GM21786 (cell line): ENCODE results near the gene SP5.
"Not testable (repeated sequence)": the region's sequence is repeated elsewhere in the genome, so short reads cannot be mapped to it uniquely, and the experiment has no call there.

ENCODE experiments used
- ATAC-seq: cut with Tn5 transposase; IDR thresholded peaks from one replicate; pipeline ENCODE4 v1.9.1; 2021; ENCODE audit not compliant: unreplicated experiment

Gene SP5

DNA sequence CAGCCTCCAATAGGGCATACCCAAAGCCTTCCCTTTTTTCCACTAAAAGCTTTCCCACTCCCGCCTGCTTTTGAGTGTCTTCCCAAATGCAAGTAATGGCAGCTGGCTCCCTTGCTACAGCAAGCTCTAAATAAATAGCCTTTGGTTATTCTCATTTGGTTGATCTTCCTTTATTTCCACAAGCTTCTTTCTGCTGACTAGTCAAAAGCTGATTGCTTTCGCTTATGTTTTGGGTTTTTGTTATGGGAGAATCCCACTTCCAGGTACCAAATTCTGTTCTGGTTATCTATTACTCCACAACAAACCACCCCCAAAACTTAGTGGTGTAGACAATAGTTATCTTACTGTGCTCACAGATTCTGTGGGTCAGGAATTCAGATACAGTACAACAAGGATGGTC lies 22.3 kb downstream of the SP5 start:
- no peak for ATAC-seq

DNA sequence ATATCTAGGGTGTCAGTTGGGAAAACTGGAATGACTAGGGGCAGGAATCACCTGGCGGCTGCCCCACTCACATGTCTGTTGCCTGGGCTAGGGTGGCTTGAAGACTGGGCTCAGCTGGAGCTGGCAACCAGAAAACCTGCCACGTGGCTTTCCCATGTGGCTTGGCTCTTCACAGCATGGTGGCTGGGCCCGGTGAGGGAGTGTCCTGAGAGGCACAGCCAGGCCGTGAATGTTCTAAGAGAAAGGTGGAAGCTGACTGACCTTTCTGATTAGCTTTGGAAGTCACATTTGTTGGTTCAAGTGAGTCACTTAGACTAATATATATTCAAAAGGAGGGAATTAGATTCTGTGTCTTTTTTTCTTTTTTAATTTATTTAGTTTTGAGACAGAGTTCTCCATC lies 22.7 kb downstream of the SP5 start:
- ATAC-seq, result no peak

DNA sequence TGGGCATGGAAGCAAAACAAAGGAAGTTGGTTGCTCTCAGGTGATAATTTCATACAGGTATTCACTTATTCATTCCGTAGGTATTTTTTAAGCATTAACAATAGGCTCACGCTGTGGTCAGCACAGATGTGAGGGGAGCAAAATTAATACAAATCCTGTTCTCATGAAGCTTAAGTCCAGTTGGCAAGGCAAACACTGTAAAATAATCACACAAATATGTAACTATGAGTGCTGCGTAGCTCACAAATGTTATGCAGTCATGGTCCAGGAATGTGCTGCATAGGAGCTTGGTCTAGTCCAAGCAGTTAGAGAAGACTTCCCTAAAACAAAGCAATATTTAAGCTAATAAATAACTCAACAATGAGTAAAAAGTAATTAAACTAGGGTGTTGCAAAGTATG lies 23.9 kb downstream of the SP5 start:
- ATAC-seq, result no peak

DNA sequence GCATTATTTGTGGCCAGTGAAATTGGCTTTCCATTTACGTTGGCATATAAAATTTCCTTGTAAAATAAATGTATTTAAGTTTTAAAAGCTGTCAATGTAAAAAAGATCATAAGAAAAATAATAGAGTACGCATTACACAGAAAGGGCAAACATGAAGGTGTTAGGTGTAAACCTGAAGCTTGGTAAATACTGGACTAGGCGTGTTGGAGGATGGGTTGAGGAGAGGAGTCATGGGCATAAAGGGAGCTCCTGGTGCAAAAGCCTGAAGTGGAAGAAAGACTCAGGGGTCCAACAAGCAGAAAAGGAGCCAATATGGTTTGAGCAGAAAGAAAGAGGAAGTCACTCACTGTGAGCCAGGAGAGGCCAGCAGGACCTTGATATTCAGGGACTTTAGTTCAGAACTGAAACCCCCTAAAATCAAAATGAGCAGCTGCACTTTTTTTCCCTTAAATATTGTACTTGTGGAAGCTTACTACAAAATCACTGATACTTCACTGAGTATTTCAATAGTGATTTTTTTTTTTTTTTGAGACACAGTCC lies 24.4 kb downstream of the SP5 start:
- ATAC-seq, result no peak

DNA sequence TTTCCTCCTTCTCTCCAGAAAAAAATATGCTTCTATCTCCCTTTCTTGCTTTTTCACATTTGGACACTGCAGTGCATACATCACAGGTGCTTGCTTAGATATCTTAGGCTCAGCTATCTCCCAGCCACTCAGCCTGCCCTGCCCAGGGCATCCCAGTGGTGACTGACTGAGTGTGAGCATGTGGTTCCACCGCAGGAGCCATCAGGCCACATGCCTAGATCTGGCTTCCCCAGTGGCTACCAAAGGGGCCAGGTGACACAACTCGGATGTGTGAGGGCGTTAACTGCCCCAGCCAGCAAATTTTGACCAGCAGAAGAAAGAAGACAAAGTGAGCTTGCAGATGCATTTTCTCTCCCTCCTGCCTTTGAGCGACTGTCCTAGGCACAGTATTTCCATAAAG lies 25.5 kb downstream of the SP5 start:
- no peak for ATAC-seq

DNA sequence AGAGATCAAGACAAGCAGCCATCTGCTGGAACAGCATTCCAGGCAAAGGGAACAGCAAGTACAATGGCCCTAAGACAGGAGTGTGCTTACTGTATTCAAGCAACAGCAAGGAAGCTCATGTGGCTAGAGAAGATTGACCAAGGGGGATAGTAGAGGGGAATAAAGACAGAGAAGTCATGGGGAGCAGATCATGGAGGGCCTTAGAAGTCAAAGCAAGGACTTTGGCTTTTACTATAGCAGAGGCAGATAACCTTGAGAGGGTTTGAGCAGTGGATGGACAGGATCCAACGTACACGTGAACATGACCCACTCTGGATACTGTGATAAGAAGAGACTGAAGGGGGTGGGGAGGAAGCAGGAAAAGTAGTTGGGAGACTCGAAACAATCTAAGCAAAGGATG lies 26.9 kb downstream of the SP5 start:
- ATAC-seq, result no peak

DNA sequence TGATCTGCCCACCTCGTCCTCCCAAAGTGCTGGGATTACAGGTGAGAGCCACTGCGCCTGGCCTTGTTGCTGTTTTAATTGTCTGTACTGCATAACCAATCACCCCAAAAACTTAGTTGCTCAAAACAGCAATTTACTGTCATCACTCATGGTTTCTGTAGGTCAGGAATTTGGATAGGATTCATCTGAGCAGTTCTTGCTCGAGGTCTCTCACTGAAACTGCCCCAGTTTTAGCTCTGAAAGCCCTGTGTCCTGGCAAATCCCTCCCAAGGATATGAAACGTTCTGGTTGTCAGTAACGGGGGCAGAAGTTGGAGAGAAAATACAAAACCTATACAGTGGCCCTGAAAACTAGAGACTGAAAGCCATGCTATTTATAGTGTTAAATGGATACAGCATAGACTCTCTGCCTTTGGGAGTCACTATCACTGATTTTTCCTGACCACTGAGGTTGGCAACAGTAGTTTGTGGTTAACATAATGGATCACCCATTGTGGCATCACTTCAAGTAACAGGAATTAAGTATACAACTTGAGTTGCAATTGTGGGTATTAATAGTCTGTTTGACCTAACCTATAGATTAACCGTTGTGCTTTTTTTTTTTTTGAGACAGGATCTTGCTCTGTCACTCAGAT lies 27.9 kb downstream of the SP5 start:
- no peak for ATAC-seq

DNA sequence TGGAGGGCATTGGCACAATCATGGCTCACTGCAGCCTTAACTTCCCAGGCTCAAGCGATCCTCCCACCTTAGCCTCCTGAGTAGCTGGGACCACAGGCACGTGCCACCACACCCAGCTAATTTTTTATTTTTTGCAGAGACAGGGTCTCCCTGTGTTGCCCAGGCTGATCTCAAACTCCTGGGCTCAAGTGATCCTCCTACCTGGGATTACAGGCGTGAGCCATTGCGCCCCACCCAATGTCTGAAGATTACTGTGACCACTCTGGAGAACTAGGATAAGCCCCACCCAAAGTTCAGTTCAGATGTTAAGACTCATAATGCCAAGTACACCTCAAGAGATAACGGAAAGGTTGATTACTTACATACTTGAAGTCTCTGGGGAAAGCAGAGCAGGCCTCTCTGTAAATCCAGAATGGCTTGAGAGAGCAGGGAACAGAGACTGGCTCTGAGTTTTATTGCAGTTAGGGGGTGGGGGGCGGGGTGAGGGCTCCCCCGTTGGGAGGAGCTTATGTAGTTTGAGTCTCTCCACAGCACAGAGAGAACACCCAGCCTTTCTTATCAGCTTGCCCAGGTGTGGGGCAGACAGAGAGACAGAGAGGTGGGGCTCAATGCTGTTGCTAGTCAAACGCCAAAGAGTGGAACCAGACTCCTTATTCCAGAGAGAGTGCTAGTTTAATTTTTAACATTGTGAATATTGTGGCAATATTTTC lies 28.5 kb downstream of the SP5 start:
- ATAC-seq, result no peak

DNA sequence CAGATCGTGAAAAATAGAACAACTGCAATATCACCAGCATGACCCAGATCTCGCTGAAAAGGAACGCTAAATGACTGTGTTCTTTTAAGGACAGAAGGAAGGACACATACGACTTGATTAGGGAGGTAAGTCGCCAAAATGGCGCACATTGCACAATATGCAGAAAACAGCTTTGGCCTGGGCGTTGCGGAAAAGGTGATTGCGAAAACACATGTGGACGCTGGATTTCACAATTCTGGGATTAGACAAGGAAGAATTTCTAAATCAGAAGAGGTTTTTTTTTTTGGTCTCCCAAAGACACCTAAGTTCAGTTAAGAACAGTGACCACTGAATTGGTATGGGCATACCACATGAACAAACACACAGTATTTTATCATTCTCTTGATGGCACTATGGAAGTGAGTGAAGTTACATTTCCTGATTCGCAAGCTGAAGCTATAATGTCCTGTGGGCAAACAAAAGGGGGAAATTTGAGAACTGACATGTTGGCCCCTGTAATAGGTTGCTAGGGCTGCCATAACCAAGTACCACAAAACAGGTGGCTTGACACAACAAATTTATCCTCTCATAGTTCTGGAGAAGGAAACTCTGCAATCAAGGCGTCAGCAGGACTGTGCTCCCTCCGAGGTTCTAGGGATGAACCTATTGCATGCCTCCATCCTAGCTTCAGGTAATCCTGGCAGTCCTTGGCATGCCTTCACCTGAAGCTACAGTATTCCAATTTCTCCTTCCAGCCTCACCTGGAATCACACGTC lies 29.3 kb downstream of the SP5 start:
- ATAC-seq, result no peak

DNA sequence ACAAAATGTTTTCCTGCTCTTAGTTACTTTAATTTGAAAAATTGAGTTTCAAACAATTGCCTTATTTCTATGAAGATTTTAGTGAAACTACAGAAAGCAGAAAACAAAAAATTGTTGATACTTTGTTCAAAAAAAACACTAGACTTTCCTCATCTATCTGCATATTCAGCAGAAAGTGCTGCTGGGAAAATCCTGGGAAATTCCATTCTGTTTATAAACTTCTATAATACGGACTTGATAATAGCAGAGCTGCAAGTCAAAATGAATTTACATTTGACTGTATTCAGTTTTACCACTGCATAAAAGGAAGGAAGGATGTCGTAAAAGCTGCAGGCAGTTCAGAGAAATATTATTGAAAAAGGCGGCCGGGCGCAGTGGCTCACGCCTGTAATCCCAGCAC lies 30.2 kb downstream of the SP5 start:
- no peak for ATAC-seq

DNA sequence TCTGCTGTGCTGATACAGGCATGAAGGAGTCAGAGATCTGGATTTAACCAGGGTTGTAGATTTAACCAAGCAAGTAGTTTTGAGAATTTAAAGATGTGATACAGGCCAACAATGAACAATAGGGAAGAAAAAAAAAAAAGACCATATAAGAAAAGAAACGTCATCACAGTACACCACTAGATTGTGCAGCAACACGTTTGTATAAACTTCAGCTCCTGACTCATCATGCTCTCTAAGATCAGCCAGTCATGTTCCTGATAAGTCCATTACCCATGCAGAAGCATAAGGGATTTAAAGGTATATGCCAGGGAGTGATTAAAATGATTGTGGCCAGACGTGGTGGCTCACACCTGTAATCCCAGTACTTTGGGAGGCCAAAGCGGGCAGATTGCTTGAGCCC lies 32.8 kb downstream of the SP5 start:
- no peak for ATAC-seq

DNA sequence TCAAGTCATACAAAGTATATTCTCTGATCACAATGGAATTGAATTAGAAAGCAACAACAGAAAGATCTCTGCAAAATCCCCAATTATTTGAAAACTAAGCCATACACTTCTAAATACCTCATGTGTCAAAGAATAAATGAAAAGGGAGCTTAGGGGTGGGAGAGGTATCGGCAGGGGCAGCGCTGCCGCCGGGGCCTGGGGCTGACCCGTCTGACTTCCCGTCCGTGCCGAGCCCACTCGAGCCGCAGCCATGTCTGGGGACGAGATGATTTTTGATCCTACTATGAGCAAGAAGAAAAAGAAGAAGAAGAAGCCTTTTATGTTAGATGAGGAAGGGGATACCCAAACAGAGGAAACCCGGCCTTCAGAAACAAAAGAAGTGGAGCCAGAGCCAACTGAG lies 36.4 kb downstream of the SP5 start:
- ATAC-seq, result not testable (repeated sequence)

DNA sequence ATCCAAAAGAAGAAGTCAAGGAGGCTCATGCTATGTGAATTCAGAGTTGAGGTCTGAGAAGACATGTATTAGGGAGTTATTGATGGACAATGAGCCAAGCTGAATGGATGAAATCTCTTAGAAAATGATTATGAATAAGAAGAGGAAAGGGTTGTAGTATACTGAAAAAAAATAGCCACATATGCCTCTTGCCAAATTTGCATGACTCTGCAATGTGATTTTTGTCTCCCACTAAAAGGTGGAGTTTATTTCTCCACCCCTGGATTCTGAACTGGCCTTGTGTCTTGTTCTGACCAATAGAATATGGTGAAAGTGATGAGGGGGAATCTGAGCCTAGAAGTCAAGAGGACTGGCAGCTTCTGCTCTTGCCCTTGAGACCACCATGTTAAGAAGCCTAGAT lies 46.4 kb downstream of the SP5 start:
- ATAC-seq, result no peak

DNA sequence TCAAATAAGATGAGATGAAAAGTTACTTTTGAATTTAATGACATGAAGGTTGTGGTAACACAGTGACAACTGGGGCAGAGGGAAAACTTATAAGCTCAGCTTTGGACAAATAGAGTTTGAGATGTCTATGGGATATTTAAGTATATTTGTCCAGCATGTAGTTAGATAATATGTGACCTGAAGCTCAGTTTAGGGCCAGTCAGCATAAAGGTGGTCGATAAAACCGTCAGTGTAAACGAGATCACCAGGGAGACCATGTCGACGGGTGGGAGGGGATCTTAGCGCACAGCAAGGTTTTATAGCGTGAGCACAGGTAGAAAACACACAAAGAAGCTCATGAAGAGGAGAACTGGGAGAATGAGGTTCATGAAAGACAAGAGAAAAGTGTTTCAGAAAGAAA lies 47.6 kb downstream of the SP5 start:
- ATAC-seq, result no peak

DNA sequence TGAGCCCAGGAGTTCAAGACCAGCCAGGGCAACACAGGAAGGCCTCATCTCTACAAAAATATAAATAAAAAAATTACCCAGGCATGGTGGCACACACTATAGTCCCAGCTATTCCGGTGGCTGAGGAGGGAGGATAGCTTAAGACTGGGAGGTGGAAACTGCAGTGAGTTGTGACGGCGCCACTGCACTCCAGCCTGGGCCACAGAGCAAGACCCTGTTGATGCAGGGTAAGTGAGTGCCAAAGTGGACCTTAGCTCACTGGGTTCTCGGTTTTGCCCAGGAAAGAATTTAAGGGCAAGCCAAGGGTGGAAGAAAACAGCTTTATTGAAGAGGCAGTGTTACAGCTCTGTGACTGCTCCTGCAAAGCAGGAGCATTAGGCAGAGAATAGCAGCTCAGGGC lies 48.1 kb downstream of the SP5 start:
- no peak for ATAC-seq

DNA sequence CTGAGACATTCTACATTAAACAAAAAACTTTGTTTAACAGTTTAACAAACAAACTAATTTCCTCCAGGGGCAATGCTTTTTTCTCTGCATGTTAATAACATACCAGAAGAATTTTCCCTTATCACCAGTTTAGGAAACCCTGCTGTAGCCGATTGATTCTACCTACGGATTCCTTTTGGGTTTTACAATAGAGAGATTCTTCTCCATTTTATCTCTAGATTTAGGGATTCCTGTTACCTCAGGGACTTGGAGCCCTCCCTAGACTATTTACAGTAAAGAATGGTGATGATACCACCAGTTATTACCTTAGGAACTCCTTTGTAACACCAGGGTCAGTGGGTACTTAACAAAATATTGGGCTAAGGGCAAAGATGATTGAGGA lies 49.7 kb downstream of the SP5 start:
- no peak for ATAC-seq

DNA sequence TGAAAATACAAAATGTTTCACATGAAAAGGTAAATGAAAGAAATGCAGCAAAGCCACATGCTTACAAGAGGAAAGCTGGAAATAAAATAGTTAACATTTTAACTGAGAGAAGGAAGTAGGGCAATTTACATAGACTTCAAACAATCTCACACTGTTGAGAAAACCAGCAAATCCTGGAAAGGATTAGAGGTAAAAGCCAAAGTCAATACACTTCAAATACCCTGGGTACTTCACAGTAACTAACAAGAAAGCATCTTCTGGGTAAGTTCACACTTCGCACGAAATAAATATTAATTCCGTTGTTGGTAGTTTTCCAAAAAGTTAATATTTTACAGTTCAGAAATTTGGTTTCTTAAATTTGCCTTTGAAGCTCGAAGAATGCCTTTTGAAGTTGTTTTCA lies 51.6 kb downstream of the SP5 start:
- no peak for ATAC-seq
